DMS79 (cell line): ENCODE results near the gene APBA3.

Experiments used
- DNase-seq: peaks from one replicate; lab custom pipeline; 2025; lab: John Stamatoyannopoulos, UW

APBA3 gene

GRCh38 chr19:3785938-3786824 lies 24.7 kb upstream of the APBA3 start, which contains the start of gene MATK:
TSS of gene MATK (minus strand) at chr19:3786381. CDS start at chr19:3785135, 1,246 bp downstream.
- DNase-seq = no peak

GRCh38 chr19:3785451-3785937 lies 24.0 kb upstream of the APBA3 start:
- no peak for DNase-seq

- DNase-seq = no peak
Measured at GRCh38 chr19:3784607-3785450, 23.3 kb upstream of the APBA3 start.

- DNase-seq = no peak
Measured at GRCh38 chr19:3783660-3784584, 22.4 kb upstream of the APBA3 start.

- DNase-seq = no peak
Measured at GRCh38 chr19:3782903-3783302, 21.4 kb upstream of the APBA3 start.

GRCh38 chr19:3782330-3782729 lies 20.8 kb upstream of the APBA3 start:
- DNase-seq = no peak

- DNase-seq = no peak
Measured at GRCh38 chr19:3781603-3782002, 20.1 kb upstream of the APBA3 start.

GRCh38 chr19:3780786-3781304 lies 19.4 kb upstream of the APBA3 start:
- DNase-seq = no peak

GRCh38 chr19:3778899-3779723 lies 17.6 kb upstream of the APBA3 start:
- no peak for DNase-seq

GRCh38 chr19:3778104-3778867 lies 16.8 kb upstream of the APBA3 start:
- DNase-seq = no peak

GRCh38 chr19:3776479-3777040 lies 15.1 kb upstream of the APBA3 start:
- no peak for DNase-seq

GRCh38 chr19:3775831-3776230 lies 14.3 kb upstream of the APBA3 start:
- DNase-seq = no peak

GRCh38 chr19:3775374-3775711 lies 13.9 kb upstream of the APBA3 start:
- DNase-seq = no peak

GRCh38 chr19:3774621-3775373 lies 13.3 kb upstream of the APBA3 start:
- DNase-seq = no peak

GRCh38 chr19:3773814-3774515 lies 12.5 kb upstream of the APBA3 start:
- no peak for DNase-seq

- DNase-seq = no peak
Measured at GRCh38 chr19:3771906-3772455, 10.5 kb upstream of the APBA3 start, which contains the start of gene RAX2. TSS of gene RAX2 (minus strand) at chr19:3772228. CDS start at chr19:3771742, 486 bp downstream.

- no peak for DNase-seq
Measured at GRCh38 chr19:3771000-3771905, 9.8 kb upstream of the APBA3 start.
